Nucleus accumbens (tissue), 56 donors: ENCODE data around the gene FHOD3.
A peak's percentile ranks its signal among the peaks of the same experiment; 100 is the strongest.

Experiments used
- DNase-seq, 56 donors: peaks; one replicate each; lab custom pipeline; 2025; lab: John Stamatoyannopoulos, UW

The FHOD3 gene

DNA sequence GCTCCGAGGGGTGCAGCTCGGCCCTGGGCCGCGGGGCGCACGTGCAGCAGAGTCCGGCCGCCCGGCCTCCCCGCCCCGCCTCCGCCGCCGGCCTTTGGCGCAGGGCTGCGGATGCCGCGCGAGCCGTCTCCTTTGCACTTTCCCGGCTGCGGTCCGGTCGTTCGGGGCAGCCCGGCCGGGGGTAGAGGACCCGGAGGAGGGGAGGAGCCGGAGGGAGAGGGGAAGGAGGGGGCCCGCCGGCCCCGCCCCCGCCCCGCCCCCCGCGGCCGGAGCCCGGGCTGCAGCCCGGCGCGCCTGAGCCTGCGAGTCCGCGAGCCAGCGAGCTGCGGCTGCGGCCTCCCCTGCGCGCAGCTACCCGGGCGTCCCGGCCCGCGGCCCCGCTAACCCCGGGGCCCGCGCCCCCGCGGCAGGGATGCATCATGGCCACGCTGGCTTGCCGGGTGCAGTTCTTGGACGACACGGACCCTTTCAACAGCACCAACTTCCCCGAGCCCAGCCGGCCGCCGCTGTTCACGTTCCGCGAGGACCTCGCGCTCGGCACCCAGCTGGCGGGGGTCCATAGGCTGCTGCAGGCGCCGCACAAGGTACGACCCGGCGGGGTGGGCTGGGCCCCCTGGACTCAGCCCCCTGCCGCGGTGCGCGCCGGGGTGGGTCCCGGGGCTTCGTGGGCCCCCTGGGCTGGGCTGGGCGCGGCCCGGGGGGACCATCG, at the start of gene FHOD3:
Gene FHOD3, plus strand, starts transcription at position 297 of the 709 bp plus-strand sequence. Its CDS starts 123 bp downstream, at position 420.
- DNase-seq, result peak in 47 of 56 donors; percentile 4 to 72 (median 41)

DNA sequence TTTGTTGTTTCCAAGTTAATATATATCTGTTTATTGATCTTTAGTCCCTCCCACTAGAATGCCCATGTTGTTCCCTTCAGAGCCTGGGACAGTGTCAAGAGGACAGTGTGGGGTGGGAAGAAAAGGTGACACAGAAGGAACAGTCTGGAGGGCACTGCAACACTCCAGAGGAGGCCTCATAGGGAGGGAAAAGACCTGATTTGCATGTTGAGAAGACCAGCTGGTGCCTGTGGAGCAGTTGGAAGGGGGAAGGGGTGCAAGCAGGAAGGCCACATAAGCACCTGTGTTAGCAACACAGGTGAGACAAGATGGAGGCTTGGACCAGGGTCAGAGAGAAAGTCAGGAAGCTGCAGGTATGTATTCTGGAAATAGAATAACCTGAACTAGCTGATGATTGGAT, 48.1 kb upstream of the FHOD3 start:
- DNase-seq, result no peak

DNA sequence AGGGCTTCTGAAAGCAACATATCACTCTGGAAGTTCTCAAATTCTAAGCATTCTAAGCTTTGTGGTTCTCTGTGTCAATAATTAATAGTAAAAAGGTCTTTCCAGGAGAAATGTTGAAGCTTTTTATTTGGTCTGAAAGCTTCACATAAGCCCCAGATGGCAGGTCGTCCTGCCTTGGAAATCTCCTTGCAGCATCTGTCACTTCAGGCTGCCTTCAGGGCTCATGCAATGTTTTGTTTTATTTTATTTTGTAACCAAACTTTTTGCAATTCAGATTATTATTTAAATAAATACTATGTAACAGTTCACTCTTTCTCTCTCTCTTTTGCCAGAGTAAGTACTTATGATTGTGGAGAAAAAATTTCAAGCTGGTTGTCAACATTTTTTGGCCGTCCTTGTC, 46.7 kb upstream of the FHOD3 start:
- no peak for DNase-seq

DNA sequence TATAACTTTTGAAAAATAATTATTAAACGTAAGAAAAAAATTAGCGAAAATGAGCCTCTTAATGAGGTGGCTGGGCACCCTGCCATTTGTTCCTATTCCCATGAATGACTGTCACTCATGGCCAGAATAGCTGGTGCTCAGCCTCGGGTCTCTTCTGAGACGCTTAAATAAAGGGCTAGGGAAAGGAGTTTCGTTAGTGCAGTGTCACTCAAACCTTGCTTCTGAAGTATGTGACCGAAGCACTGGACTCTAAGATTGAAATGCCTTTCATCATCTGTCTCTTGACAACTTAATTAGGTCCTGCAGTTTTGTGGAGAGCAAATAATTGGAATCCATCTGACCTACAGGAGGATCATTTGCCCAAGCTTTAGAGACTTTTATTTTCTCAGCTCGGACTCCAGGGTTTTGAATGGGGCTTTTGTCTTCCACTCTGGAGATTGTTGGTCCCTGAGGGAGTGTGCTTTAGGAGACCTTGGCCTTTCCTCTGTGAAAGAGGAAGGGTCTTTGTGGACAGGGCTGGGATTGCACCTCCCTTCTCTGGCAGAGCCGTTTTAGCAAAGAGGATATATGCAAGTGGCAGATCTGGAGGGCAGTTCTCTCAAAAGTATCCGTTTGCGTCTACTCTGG, 42.3 kb upstream of the FHOD3 start:
- peak in 3 of 56 donors; percentile 3 to 6 (median 3) for DNase-seq

DNA sequence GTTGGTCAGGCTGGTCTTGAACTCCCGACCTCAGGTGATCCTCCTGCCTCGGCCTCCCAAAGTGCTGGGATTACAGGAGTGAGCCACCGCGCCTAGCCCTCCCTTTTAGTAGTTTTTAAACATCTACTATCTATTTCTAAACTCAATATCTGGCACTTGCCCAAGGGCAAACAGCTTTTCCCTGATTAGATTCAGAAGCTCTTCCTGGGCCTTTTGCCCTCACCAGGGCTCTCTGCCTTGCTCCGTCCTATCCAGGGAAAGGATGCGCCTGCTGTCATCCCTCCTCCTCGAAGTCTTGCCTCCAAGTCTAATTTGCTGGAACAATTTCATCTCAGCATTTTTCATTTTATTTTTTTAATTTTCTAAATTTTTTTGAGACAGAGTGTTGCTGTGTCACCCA, 41.4 kb upstream of the FHOD3 start:
- DNase-seq, result no peak

DNA sequence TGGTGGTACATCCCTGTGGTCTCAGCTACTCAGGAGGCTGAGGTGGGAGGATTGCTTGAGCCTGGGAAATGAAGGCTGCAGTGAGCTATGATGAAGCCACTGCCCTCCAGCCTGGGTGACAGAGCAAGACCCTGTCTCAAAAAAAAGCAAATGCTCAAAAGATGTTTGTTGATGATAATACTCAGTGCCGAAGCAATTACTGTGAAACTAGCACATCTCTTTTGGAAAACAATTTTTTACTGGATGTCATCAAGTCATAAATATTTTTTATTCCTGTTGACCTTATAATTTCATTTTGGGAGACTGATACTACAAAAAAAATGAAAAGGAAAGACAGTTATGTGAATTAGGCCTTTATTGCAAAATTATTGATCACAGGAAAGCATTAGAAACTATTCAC, 34.5 kb upstream of the FHOD3 start:
- no peak for DNase-seq

DNA sequence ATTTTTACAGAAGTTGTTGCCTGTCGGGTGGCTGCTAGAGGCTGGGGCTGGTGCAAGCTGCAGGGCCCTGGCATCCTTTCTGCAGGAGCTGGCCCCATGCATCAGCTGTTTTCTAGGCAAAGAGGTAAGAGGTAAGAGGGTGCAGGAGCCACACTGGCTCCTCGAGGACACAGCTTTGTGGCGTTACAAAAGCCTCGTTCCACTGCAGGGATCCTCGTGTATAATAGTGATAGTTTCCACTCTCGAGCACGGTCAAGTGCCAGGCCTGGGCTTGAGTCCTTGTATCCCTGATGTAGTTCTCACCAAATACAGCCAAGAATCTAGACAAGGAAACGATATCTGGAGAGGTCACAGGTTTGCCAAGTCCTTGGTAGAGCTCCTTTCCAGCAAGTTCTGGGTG, 33.2 kb upstream of the FHOD3 start:
- no peak for DNase-seq

DNA sequence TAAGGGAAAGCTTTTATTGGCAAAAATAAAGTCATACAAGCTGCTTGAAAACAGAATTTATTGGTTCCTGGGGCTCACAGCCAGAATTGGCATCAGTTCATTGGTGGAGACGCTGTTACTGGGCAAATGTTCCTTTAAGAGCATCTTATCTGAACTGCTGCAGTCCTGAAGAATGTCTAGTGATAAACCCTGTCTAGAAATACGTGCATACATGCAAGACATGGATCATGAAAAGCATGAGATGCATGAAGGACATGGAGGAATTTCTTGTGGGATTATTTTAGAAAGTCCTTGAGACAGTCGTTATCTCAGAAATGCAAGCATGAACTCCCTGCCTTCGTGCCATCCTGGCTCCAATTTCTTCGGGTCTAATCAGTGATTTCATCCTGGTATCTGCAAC, 32.5 kb upstream of the FHOD3 start:
- no peak for DNase-seq

DNA sequence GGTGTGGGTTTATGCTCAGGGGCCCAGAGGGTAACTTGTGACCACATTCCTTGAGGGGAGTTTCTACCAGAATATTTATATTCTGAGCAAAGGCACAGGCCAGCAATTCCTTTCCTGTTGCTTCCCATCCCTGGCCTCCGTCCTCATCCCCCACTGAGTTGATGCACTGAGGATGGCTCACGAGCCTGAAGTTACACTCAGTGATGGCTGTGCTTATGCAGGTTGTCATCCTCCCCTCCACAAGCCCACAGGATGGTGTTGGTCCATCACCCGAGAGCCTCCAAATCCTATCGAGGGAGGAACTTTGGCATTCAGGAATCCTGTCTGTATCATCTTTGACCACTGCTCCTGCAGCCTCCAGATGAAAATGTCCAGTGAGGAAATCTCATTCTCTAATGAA, 28.4 kb upstream of the FHOD3 start:
- DNase-seq, result no peak

DNA sequence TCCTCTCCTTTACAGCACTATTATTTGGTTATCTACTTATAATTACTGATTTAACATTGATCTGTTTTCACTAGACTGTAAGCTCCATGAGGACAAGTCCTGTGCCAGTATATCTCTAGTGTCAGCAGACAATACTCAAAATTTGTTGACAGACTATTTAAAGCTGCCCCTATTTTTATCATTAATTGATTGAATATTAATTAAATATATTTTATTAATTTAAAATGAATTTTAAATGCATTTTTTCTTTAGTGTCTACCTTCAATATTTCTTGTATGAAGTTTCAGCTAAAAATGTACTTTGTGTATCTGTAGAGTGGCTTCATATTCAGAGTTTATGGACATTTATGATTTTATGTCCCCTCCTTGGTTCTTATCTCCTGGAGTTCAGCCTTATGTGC, 26.4 kb upstream of the FHOD3 start:
- no peak for DNase-seq

DNA sequence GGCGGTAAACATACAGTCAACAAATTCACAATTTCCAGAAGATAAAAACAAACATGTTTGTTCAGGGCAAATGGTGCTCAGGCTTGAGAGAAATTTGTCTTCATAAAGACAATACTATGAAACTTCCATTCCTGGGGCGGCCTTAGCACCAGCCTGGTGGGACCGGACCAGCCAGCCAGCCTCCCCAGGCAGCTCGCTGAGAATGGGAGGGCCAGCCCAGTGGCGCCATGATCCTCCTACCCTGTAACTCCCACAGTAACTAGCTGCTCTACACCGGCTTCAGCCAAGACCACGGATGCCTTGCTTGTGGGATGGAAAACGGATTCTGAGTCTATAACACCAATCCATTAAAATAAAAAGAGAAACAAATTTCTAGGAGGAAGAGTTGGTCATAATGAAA, 24.2 kb upstream of the FHOD3 start:
- DNase-seq, result no peak

DNA sequence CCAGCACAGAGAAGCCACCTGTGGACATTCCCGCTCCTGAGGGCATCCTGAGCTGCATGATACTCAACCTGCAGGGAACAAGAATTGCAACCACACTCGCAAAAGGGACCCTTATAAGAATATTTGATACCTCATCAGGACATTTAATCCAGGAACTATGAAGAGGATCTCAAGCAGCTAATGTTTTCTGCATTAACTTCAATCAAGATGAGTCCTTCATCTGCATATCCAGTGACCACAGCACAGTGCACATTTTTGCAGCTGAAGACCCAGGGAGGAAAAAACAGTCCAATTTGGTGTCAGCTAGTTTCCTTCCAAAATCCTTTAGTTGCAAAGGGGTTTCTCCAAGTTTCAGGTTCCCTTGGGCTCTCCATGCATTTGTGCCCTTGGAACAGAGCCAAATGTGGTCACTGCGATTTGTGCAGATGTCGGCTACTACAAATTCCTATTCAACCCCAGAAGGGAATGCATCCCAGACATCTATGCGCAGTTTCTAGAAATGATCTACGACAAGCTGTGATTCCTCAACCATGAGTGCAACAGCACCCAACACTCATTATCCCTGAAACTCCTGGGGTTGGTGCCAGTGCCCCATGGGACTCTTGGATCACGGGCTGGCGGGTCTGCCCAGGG, 23.3 kb upstream of the FHOD3 start:
- DNase-seq, result no peak

DNA sequence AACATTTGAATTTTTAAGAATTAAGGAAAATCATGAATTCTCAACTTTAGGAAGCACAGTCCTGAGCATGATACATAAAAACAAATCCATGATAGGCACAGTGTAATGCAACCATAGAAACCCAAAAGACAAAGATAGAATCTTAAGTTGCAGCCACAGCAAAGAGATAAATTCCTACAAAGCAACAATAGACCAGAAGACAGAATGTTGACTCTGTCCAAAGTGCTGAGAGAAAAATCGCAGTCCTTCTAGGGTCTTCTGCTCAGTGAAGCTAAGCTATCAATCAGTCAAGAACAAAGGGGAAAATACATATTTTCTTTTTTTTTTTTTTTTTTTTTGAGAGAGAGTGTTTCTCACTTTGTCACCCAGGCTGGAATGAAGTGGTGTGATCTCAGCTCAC, 22.0 kb upstream of the FHOD3 start:
- DNase-seq, result no peak

DNA sequence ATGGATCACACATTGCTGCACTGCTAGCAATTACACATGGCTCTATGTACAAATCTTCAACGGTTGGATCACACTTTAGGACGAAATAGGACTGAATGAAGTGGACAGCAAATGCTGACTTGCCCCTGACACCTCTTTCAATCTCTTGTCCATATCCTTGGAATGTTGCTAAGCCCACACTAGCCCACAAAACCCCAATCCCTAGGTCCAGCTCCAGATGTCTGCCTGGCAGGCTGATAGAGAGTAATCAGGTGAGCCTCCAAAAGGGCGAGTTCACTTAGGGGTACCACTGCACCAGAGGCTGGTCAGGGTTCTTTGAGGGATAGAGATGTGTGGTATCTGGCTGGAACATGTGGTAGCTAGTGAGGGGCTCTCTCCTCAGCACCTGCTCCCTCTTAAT, 18.5 kb upstream of the FHOD3 start:
- no peak for DNase-seq

DNA sequence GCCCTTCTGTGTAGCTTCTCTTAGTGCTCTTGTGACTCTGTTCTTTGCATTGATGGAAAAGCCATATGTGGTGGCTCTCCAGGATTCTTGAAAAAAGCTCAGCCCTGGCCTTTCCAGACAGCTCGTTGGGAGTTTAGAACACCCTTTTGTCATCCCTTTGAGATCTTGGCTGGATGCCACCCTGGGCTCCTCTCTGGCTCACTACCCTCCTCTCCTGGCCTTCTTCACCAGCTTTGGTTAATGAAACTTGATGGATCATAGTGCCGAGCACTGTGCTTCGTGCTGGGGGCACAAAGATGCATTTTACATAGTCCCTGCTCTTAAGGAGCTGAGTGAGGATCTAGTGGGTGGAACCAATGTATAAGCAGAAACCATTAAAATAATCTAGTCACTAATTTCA, 15.6 kb upstream of the FHOD3 start:
- DNase-seq, result no peak

DNA sequence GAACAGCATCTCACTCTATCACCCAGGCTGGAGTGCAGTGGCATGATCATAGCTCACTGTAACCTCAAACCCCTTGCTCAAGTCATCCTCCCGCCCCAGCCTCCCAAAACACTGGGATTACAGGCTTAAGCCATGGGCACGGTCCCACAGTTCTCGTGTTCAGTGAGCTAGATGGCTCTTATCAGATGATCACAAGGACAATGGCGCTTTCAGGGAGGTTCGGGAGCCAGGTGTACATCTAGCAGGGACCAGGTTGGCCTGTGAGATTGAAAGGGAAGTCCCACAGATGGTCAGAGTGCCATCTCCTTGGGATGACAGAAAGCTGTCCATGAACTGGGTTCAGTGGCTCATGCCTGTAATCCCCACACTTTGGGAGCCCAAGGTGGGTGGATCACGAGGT, 14.1 kb upstream of the FHOD3 start:
- no peak for DNase-seq

DNA sequence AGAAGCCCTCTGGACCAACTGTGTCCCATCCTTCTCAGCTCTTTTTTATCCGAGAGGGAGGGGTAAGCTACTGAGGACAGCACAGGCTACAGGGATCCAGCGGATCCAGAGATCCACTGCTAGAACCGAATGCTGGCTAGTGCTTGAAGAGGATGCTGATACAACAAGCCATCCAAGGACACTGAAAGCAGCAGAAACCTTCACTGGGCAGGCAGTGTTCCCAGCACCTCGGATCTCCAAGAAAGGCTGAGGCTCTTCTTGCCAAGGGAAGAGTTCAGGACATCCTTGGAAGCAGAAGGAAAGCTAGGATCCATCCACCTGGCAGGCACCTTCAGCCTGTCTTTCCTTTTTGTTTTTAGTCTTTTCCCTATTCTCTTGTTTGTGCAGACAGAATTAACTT, 13.2 kb upstream of the FHOD3 start:
- DNase-seq, result no peak

DNA sequence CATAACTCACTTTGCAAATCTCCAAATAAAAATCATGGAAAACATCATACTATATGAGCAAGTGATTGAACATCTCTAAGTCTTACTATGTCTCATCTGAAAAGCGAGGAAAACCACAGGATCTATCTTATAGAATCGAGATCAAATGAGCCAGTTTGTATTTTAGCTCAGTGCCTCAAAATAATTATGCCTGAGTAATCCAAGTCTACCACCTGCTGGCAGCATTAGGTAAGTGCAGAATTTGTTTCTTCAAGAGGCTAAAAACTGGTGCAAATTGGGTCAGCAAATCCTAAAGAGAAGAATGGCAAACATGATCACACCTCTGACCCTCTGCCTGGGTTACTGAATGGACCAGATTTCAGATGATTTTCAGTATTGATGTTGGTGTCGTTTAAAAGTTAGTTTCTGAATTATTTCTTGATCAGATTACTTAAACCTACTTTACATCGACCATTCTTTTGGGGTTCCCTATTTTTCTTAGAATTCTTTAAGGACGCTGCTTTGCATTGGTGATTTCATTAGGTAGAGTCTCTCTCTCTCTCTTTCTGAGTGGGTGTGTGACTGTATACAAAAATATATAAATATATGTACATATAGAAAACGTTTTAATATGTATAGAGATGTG, 12.7 kb upstream of the FHOD3 start:
- peak in 20 of 56 donors; percentile 1 to 69 (median 18) for DNase-seq

DNA sequence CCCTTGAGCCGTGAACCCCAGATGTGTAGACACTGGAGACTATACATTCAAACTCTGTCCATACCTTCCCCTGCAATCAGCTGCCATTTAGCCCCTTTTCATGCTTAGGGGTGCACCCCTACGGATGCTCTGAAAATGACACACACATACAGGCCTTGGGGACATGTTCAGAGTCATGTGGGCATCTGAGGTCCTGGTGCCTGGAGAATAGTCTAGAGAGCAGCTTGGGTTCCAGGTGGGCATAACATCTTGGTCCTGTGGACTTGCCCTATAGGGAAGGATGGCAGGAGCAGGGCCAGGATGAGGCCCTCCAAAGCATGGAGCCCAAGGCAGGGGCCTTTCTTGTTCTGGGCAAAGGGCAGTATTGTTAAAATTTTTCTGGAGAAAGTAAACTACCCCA, 9.9 kb upstream of the FHOD3 start:
- DNase-seq, result no peak

DNA sequence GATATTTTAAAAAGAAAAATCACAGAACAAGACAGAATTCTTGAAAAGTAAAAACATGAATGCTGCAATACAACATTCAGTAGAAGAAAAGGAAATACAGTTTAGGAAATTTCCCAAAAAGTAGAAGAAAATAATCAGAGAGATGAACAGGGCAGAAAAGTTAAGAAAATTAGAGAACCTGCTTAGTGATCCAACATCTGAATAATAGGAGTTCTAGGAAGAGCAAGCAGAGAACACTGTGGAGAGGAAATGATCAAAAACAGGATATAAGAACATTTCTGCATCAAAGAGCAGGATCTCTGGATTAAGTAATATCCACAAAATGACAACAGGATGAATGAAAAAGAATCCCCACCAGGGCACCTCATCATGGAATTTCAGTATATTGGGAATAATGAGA, 8.8 kb upstream of the FHOD3 start:
- no peak for DNase-seq

DNA sequence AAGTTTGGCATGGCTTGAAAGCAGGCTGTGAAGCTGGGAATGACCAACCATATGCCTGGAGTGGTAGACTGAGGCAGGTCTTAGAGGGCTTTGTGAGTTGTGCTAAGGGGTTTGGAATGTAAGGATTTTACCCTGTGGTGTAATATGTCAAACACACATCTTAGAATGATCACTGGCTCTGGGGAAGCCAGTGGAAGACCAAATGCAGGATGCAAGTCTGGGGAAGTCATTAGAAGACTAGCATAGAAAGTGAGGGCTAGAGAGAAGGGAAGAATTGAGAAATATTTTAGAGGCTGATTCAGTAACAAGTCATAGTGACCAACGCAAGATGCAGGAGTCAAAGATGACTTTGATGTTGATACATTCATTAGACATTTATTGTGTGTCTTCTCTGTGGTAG, 3.5 kb upstream of the FHOD3 start:
- DNase-seq, result no peak

DNA sequence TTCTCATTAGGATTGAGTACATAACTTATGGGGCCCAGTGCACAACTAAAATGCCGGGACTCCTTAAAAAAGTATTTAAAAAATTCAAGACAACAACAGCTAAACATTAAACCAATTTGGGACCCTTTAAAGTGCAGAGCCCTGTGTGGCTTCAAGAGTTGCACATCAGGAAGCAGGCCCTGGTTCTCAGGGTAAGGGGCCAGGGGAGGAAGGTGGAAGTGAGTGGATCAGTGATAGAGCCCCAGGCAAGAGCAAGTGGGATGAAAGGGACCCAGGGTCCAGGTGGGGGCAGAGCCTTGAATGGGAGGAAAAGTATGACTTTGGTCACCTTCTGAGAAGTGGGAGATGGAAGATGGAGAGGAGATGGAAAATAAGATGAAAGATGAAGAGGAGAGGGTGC, 2.3 kb upstream of the FHOD3 start:
- DNase-seq, result no peak
